Fibroblast of peridontal ligament (primary cell): ENCODE results near the gene HOXC12.

Source experiments
- DNase-seq: peaks from one replicate; pipeline ENCODE4 v3.0.0-alpha.2; 2010; ENCODE audit errors: extremely low read depth

HOXC12 gene

GRCh38 chr12:53972152-53972702, 17.5 kb downstream of the HOXC12 start:
- DNase-seq, result no peak

DNA sequence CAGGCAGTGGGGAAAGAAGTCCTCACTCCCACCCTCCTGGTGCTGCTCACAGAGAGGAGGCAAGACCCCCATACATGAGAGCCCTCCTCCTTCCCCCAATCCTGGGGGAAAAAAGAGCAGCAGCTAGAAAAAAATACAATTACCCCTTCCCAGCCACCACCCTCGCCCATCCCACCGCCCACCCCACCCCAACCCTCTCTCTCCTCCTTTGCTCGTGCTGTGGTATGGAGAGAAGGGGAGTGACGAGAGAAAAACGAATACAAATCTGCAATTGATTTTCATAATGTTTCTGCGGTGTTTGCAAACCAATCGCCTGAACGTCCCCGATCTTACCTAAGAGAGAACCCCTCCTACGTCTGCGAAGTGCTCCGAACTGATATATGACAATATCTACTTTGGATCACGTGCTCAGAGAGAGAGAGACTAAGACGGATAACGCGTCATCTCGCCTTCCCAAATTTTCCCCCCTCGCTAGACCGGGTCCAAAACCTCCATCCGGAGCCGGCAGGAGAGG, 18.1 kb downstream of the HOXC12 start, which contains the start of gene HOXC11:
TSS of gene HOXC11 (plus strand) at position 405 of the 514 bp plus-strand sequence. CDS start 116 bp downstream, outside the sequence.
- no peak for DNase-seq

DNA sequence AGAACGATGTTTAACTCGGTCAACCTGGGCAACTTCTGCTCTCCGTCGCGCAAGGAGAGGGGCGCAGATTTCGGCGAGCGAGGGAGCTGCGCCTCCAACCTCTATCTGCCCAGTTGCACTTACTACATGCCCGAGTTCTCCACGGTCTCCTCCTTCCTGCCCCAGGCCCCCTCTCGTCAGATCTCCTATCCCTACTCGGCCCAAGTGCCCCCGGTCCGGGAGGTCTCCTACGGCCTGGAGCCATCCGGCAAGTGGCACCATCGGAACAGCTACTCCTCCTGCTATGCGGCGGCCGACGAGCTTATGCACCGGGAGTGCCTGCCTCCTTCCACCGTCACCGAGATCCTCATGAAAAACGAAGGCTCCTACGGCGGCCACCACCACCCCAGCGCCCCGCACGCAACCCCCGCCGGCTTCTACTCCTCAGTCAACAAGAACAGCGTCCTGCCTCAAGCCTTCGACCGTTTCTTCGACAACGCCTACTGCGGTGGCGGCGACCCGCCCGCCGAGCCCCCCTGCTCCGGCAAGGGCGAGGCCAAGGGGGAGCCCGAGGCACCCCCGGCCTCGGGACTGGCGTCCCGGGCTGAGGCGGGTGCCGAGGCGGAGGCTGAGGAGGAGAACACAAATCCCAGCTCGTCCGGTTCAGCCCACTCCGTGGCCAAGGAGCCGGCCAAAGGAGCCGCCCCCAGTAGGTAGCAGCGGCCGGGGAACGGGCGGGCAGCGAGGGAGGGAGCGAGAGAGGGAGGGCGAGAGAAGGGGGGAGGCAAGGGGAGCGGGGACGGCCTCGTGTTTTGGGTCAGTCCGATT, 18.7 kb downstream of the HOXC12 start:
- no peak for DNase-seq

GRCh38 chr12:53974084-53975063, 19.7 kb downstream of the HOXC12 start, which contains the start of gene HOTAIR:
HOTAIR (minus strand) TSS chr12:53974954.
- DNase-seq, result no peak

DNA sequence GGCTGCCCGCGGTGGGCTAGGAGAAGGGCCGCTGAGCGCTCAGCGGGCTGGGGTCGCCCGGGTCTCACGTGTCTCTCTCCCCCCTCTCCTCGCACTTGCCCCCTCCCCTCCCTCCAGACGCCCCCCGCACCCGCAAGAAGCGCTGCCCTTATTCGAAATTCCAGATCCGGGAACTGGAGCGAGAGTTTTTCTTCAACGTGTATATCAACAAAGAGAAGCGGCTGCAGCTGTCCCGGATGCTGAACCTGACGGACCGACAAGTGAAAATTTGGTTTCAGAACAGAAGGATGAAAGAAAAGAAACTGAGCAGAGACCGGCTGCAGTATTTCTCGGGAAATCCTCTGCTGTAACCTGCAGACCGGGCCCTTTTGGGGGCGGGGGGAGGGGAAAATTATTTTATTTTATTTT, 20.4 kb downstream of the HOXC12 start:
- no peak for DNase-seq

- DNase-seq, result no peak
These were observed 20.9 kb downstream of the HOXC12 start for GRCh38 chr12:53975479-53976152.

GRCh38 chr12:53976172-53976822, 21.6 kb downstream of the HOXC12 start:
- no peak for DNase-seq

DNA sequence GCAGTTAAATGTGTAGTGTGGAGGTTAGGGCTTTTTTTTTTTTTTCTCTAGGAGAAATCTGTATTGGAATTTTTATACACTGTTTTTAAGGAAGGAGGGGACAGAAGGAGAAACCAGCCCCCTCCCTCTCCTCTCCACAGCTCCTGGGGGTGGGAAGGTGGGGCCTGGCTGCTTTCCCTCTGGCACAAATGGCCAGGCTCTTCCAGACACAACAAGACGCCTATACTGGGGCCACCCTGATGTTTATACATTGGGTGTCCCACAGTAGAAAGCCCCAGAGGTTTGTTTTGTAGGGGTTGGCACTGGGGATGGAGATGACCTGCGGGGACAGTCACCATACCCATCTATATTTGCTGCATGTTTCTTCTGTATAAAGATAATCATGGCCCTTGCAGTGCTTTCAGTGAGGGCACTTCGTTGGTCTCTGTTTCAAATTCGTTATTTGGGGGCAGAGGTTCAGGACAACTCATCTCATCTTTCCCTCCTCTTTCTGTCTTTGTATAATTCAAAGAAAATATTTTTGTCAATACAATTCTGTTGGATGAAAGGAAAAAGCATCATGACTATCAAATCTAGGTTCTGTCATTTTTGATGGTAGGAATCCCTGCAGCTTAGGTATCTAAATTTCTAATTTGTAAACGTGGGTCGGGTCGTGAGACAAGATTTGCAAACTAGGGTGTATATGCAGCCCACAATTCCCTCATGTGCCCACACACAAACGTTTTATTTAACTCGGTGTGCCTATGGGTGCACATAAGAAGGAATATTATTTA, 22.3 kb downstream of the HOXC12 start:
- DNase-seq, result no peak

DNA sequence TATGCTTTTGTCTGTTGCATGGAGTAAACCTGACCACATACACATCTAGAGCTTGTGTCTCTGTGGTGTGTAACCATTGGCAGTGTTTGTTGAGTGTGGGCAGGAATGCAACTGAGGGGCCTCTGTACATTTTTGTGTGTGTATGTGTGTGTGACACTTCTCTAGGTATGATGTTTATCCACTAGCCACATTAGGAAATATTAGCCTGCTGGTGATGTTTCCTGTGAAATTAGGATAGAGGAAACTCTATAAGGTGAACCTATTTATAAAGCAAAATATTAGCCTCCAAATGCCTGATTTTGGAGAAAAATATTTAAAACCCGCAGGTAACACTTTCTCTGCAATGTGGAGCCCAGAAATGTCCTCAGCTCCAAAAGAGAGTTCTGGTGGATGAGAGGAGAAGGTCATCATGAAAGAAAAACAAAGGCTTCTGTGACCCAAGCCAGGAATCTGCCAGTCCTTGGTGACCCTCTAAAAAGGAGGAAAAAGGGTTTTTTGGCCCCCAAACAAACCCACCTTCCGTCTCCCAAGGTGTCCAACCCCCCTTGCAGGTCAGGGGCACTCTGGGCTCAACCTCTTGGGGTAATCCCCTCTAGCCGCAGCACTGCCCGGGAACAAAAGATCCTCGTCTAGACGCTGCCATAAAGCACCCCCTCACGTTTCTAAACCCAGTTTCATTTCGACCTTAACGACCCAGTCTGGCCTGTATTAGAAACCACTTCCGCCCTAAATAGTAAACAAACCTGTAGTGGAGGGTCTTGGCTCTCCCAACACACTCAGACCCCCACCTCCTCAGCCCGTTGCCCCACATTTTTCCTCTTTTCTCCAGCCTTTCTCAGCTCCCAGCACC, 23.1 kb downstream of the HOXC12 start:
- DNase-seq, result no peak

DNA sequence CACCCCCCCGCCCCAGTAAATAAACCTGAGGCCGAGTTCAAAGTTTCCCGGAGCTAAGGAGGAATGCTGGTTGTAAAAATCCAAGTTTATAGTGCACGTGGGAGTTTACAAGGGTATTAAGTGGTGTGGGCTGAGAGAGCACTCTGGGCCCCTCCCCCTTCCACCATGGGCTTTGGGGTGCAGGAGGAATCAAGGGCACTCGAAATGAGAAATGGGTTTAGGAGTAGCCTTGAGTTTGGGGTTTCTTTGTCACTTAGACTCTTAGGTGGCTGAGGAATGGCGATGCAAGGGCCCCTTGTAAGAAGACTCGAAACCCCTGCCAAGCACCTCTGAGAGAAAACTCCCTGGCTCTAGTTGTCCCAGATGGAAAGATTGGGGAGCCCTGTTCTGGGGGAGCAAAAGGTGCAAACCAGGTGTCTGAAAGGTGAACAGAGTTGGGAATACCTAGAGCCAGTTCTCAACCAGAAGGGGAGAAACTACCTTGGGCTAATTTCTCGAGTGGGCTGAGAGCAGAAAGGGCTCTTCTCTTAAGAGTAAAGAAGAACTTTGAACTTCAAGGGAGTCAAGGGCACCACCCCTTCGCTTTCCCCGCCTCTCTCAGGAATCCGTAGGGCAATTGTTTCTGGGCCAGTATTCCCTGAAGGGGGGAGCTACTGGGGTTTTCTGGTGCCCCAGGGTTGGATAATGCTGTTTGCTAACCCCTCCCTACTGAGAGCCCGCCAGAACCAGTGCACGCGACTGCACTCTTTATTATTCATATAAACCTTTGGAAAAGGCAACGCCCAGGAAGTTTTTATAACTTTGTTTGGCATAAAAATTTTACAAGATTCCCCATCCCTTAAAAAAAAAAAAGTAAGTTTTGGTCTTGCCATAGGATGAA, 24.0 kb downstream of the HOXC12 start:
- no peak for DNase-seq

GRCh38 chr12:53980104-53980801, 25.6 kb downstream of the HOXC12 start:
- no peak for DNase-seq

DNA sequence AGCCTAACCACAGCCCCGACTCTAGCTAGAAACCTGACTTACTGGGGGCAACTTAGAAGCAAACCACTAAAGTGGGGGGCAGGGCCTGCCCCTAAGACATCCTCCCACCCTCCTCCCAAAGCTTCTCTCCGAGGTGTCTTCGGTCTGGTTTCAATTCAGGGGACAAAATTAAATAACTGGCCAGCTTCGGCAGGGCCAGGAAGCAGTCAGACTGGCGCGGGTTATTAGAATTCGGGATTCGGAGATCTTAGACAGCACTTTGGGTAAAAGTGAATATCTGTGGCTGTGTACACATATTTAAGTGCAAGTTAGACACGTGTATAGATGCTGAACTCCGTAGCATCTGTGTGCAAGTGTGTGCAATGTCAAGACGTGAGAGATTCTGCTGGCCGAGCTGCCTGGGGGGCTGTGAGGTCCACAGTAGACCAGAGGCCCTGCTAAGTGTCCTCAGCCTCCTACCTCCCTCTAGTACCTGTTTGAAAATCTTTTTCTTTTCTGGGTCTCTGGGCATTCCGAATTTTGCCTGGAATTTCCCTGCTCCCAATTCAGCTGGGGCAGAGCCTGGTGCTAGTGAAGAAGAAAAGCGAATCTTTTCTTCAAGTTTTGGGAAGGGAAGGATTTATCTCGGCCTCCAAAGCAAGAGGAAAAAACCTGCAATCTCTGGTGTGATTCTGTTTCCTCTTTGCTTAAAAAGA, 26.2 kb downstream of the HOXC12 start:
- no peak for DNase-seq

GRCh38 chr12:53981634-53982565, 27.2 kb downstream of the HOXC12 start:
- DNase-seq, result no peak

DNA sequence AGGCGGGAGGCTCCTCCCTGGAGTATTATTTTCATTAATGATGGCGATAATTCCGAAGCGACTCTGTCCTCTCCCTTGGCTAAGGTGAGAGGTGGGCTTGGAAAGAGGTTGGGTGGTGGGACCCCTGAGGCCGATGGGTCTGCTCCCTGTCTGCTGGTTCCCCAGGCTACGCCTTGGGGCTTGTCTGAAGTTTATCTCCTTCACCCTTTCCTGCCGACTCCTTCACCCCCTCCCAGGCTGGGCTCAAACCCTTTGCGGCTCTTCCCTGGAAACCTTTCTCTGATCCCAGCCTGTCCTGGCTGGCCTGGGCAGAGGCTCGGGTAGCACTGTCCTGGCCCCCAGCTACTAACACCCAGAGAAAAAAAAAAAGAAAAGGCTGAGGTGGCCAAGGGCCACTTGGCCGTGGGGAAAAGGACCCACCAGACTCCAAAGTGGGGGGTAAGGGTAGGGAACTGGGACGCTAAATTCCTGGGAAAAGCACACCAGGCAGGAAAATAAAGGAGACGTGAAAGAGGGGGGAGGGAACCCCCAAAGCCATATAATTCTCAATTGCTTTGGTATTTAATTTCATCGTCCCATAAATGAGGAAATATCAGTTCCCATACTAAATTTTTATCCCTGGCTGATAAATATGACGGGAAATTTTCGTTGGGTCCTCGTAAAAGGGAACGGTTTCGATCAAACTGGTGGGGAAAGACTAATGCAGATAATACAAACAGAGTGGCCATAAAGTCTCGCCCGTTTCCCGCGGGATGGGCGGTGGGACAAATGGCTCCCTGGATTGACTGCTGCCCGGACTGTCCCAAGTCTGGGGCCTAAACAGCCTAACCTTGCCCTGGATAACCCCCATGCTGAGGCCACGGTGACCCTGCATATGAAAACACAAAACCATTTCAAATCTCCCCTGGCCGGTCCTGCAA, 28.2 kb downstream of the HOXC12 start:
- DNase-seq, result no peak

GRCh38 chr12:53983568-53983949, 28.9 kb downstream of the HOXC12 start:
- no peak for DNase-seq
